AG04449 (cell line): ENCODE results near the gene EPB41L4A.

Source experiments
- CTCF ChIA-PET: fragments of 350-600 bp; formaldehyde crosslinking; extraction: SDS; loops from one replicate; lab custom pipeline; 2021; ENCODE audit warnings: antibody characterized with exemption; lab: Yijun Ruan, JAX
- POLR2A ChIA-PET: fragments of 400-600, 350-600 bp; formaldehyde crosslinking; extraction: SDS; loops from one replicate; lab custom pipeline; 2020; ENCODE audit warnings: antibody characterized with exemption, inconsistent platforms; lab: Yijun Ruan, JAX
- DNase-seq: peaks from one replicate; pipeline ENCODE4 v3.0.0-alpha.2; 2010; ENCODE audit warnings: low read depth, low spot score
- H3K4me3 ChIP-seq: 2 replicates; pipeline ENCODE4 v1.5.1; 2011; ENCODE audit warnings: low read depth, mild to moderate bottlenecking, control low read depth, low read length
- TF ChIP-seq, protein P1 (sequence below): IDR thresholded peaks from one replicate; pipeline ENCODE4 v1.5.1; 2011; ENCODE audit warnings: mild to moderate bottlenecking, moderate library complexity, low read length, control low read depth, inconsistent platforms; ENCODE audit not compliant: insufficient read depth; ENCODE audit errors: missing control alignments

Gene EPB41L4A

DNA sequence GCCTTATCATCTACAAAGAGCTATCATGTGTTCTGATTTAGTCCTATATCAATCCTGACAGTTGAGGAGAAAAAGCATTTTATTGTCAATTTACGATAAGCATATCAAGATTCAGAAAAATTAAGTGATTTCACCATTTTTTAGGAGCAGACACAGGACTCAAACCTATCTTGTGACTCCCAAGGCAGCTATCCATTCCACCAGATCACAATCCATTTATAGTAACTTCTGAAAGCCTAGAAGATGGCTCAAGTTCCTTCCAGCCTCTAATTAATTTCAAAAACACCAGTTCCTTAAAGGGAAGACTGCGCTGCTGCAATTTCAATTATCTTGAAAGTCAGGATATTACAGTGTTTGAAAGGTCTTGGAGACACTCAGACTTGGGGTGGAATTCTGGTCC lies 114.3 kb downstream of the EPB41L4A start:
- TF ChIP-seq, protein P1, sequence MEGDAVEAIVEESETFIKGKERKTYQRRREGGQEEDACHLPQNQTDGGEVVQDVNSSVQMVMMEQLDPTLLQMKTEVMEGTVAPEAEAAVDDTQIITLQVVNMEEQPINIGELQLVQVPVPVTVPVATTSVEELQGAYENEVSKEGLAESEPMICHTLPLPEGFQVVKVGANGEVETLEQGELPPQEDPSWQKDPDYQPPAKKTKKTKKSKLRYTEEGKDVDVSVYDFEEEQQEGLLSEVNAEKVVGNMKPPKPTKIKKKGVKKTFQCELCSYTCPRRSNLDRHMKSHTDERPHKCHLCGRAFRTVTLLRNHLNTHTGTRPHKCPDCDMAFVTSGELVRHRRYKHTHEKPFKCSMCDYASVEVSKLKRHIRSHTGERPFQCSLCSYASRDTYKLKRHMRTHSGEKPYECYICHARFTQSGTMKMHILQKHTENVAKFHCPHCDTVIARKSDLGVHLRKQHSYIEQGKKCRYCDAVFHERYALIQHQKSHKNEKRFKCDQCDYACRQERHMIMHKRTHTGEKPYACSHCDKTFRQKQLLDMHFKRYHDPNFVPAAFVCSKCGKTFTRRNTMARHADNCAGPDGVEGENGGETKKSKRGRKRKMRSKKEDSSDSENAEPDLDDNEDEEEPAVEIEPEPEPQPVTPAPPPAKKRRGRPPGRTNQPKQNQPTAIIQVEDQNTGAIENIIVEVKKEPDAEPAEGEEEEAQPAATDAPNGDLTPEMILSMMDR = no peak
- ChIA-PET POLR2A (no interaction called here), CTCF (no interaction called here)
- DNase-seq = no peak
- H3K4me3 ChIP-seq = no peak overlapping the region

DNA sequence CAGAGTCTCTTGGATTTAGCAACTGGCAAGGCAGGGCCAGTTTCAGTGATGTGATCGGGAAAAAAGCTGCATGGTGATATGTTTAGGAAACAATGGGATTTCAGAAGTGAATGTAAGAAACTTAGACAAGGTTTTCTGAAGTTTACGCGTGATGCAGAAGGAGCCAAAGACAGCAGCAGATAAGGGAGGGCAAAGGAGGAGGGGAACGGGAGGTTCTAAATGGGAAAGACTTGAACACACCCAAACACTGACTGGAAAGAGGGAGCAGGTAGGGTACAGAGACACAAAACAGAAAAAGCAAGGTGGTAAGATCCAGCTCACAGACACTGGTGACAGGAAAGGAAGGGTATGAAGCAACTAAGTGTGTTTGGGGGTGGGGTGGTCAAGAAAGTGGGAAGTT lies 115.4 kb downstream of the EPB41L4A start:
- TF ChIP-seq, protein P1 = no peak
- H3K4me3 ChIP-seq = no peak overlapping the region
- ChIA-PET POLR2A (no interaction called here), CTCF (no interaction called here)
- no peak for DNase-seq

DNA sequence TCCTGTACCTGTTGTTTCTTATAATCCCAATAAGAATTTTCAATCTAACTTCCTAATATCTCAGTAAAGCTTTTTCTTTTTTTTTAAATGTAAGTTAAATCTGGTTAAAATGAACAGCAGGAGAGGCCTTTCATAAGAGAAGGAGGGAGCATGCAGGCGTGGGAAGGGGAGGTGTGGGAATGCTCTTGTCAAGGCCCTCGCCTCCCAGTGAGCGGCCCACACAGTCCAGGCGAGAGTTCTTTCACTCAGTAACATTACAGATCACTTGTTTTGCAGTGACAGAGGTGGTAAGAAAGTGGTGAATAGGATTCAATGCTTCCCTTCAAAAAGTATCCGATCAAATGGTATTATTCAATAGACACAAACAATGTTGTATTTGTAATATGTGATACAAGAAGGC lies 125.0 kb downstream of the EPB41L4A start:
- TF ChIP-seq, protein P1 = no peak
- ChIA-PET CTCF (no interaction called here), POLR2A (no interaction called here)
- DNase-seq = no peak
- H3K4me3 ChIP-seq = no peak overlapping the region

DNA sequence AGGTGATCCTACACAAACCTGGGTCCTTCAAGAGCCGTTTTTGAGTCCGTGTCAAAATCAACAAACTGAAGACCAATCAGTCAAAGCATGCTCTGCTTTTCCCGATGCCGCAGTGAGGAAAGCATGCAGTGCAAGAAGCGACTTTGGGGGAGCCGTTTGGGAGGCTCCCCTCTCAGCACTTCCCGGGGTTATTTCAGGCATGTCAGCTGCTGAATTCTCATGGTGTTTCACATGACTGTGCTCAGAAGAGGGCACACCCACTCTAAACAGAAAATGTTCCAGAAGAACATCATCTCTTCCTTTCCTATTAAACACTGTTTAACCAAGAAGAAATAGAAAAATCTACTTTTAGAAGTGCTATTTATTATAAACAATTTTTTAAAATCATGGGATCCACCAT lies 125.5 kb downstream of the EPB41L4A start:
- POLR2A ChIA-PET = no interaction called here
- H3K4me3 ChIP-seq = no peak overlapping the region
- TF ChIP-seq, protein P1 = no peak
- CTCF ChIA-PET = no interaction called here
- no peak for DNase-seq

DNA sequence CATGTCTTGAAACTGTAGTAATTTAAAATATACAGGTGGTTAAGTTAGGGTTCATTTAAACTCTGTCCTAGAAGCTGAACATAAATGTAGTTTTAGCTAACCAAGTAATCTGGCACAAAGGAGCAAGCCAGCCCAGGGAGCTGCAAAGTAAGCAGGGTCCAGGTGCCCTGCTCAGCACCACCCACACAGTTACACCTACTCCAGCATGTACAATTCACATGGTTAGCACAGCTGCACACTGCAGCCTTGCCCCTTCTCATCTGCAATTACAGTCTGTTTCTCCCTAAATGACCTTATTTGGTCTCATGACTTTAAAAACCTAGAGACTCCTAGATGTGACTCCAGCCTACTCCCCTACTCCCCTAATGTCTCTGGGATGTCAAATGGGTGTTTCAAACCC lies 128.4 kb downstream of the EPB41L4A start:
- no peak for DNase-seq
- H3K4me3 ChIP-seq = no peak overlapping the region
- POLR2A ChIA-PET = no interaction called here
- TF ChIP-seq, protein P1 = no peak
- CTCF ChIA-PET = no interaction called here

DNA sequence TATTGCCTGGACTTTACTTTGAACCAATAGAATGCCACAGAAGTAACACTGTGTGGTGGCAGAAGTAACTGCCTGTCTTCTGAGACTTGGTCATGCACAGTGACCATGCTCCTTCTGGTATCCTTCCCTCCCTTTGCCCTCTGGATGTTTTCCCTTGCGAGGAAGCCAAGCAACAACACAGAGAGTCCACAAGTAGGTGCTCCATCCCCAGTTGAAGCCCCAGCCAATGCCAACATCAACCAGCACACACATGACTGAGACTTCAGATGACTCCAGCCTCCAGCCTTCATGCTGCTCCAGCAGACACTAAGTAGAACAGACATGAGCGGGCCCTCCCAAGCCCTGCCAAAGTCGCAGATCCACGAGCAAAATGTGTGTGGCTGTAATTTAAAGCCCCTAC lies 129.6 kb downstream of the EPB41L4A start:
- CTCF ChIA-PET = no interaction called here
- TF ChIP-seq, protein P1 = no peak
- no peak overlapping the region for H3K4me3 ChIP-seq
- POLR2A ChIA-PET = no interaction called here
- DNase-seq = no peak
